ENCODE data around the gene LTBP2. TPM values are rescaled to one million over a fixed set of nuclear protein-coding genes. Genes with fewer than 3 reads are reported as not detected.

Gene LTBP2
- total RNA-seq, 1 experiment from 2014 or later: 1.5 TPM

DNA sequence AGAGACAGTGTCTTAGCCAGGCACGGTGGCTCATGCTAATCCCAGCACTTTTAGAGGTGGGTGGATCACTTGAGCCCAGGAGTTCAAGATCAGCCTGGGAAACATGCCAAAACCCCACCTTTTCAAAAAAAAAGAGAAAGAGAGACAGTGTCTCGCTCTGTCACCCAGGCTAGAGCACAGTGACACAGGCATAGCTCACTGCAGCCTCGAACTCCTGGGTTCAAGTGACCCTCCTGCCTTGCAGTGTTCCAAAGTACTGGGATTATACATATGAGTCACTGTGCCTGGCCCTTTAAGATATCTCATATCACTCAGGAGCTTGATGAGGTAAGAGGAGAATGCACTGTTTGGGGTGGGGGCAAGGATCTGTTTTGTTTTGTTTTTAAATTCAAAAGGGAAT, 48.1 kb upstream of the LTBP2 start (continued):
- TF ChIP-seq, protein P1, sequence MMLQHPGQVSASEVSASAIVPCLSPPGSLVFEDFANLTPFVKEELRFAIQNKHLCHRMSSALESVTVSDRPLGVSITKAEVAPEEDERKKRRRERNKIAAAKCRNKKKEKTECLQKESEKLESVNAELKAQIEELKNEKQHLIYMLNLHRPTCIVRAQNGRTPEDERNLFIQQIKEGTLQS (IDR thresholded peaks at IDR 0.05): no peak
- TF ChIP-seq ZFX (IDR thresholded peaks at IDR 0.05) (no peak), EZH2phosphoT487 (IDR thresholded peaks at IDR 0.05; ENCODE audit: borderline replicate concordance) (no peak), SRF (IDR thresholded peaks at IDR 0.05; ENCODE audit: low read depth) (no peak)
- TF ChIP-seq, protein P2, sequence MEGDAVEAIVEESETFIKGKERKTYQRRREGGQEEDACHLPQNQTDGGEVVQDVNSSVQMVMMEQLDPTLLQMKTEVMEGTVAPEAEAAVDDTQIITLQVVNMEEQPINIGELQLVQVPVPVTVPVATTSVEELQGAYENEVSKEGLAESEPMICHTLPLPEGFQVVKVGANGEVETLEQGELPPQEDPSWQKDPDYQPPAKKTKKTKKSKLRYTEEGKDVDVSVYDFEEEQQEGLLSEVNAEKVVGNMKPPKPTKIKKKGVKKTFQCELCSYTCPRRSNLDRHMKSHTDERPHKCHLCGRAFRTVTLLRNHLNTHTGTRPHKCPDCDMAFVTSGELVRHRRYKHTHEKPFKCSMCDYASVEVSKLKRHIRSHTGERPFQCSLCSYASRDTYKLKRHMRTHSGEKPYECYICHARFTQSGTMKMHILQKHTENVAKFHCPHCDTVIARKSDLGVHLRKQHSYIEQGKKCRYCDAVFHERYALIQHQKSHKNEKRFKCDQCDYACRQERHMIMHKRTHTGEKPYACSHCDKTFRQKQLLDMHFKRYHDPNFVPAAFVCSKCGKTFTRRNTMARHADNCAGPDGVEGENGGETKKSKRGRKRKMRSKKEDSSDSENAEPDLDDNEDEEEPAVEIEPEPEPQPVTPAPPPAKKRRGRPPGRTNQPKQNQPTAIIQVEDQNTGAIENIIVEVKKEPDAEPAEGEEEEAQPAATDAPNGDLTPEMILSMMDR (IDR thresholded peaks at IDR 0.05 in 2 of 3, conservative IDR thresholded peaks at IDR 0.05 in 1 of 3; ENCODE audit: borderline replicate concordance in 1 of 3, insufficient read depth in 1 of 3, low read depth in 2 of 3, low read length in 2 of 3): no peak

DNA sequence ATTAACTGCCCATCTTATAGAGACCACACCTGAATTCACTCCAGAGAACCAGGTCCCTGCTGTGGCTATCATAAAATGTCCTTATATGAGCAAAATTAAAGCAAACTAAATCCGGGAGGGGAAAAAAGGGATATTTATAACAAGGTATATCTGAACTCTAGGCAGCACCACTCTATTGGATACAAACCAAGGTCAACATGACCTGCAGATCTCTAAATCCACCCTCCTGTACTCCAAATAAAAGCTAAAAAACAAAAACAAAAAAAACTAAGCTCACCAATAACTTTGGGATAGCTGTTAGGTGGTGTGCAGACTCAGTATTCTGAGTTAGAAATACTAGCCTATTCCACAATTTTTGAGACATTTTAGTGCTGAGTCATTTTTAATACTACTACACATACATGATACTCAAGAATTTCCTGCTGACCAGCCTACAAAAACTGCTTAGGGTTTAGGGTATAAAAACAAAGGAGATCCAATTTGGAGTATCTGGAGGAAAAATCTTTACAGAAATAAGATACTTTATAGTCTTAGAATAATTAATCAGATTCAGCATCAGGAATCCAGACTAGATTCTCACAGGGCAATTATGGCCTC, 46.6 kb upstream of the LTBP2 start:
- no peaks in the 10 kb centered on the region; a peak in 1 of 4 replicates for H3K4me1 ChIP-seq (ENCODE audit: control insufficient read depth in 1 of 2, insufficient read depth in 2 of 2, low read length in 2 of 2)
- no peak overlapping the region for H3K27ac ChIP-seq (ENCODE audit: low read depth, low read length)
- H3K79me2 ChIP-seq (ENCODE audit: insufficient read depth, low read length): no peaks in the 10 kb centered on the region
- no peak overlapping the region for H3K9ac ChIP-seq (ENCODE audit: low read length)
- no peaks in the 10 kb centered on the region for H3K9me2 ChIP-seq (ENCODE audit: insufficient read depth)
- CTCF ChIA-PET: no interaction called here
- TF ChIP-seq CBX3 (IDR thresholded peaks at IDR 0.05; ENCODE audit: low read depth) (no peak), POLR2A (IDR thresholded peaks at IDR 0.05; ENCODE audit: borderline replicate concordance, extremely low read depth, insufficient read depth, insufficient read length) (no peak), CEBPB (IDR thresholded peaks at IDR 0.05; ENCODE audit: low read depth) (no peak), EZH2phosphoT487 (IDR thresholded peaks at IDR 0.05; ENCODE audit: borderline replicate concordance) (no peak), POLR2AphosphoS5 (IDR thresholded peaks at IDR 0.05; ENCODE audit: low read depth, low read length) (no peak), SP1 (IDR thresholded peaks at IDR 0.05; ENCODE audit: low read depth) (no peak), JUND (IDR thresholded peaks at IDR 0.05) (no peak), YY1 (IDR thresholded peaks at IDR 0.05; ENCODE audit: extremely low read depth, insufficient replicate concordance, low read depth, low read length) (no peak), ZNF274 (IDR thresholded peaks at IDR 0.05; ENCODE audit: low read depth, low read length) (no peak), SIN3A (IDR thresholded peaks at IDR 0.05; ENCODE audit: low read depth) (no peak), EZH2 (IDR thresholded peaks at IDR 0.05) (no peak)
- TF ChIP-seq, protein P1 (IDR thresholded peaks at IDR 0.05): no peak
- TF ChIP-seq, protein P3, sequence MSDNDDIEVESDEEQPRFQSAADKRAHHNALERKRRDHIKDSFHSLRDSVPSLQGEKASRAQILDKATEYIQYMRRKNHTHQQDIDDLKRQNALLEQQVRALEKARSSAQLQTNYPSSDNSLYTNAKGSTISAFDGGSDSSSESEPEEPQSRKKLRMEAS (IDR thresholded peaks at IDR 0.05): no peak
- TF ChIP-seq, protein P4, sequence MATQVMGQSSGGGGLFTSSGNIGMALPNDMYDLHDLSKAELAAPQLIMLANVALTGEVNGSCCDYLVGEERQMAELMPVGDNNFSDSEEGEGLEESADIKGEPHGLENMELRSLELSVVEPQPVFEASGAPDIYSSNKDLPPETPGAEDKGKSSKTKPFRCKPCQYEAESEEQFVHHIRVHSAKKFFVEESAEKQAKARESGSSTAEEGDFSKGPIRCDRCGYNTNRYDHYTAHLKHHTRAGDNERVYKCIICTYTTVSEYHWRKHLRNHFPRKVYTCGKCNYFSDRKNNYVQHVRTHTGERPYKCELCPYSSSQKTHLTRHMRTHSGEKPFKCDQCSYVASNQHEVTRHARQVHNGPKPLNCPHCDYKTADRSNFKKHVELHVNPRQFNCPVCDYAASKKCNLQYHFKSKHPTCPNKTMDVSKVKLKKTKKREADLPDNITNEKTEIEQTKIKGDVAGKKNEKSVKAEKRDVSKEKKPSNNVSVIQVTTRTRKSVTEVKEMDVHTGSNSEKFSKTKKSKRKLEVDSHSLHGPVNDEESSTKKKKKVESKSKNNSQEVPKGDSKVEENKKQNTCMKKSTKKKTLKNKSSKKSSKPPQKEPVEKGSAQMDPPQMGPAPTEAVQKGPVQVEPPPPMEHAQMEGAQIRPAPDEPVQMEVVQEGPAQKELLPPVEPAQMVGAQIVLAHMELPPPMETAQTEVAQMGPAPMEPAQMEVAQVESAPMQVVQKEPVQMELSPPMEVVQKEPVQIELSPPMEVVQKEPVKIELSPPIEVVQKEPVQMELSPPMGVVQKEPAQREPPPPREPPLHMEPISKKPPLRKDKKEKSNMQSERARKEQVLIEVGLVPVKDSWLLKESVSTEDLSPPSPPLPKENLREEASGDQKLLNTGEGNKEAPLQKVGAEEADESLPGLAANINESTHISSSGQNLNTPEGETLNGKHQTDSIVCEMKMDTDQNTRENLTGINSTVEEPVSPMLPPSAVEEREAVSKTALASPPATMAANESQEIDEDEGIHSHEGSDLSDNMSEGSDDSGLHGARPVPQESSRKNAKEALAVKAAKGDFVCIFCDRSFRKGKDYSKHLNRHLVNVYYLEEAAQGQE (IDR thresholded peaks at IDR 0.05; ENCODE audit: low read depth): no peak
- no peak overlapping the region for H3K4me3 ChIP-seq (replicated peaks in 1 of 2; ENCODE audit: low read depth in 1 of 2, low read length in 2 of 2)
- H3K9me3 ChIP-seq (ENCODE audit: control insufficient read depth in 1 of 2, insufficient read depth in 1 of 2, low read depth in 1 of 2, low read length in 2 of 2): no peaks in the 10 kb centered on the region
- peaks cover 11 to 12% of the 10 kb centered on the region in 2 experiments; a peak in 3 of 4 replicates for H3K36me3 ChIP-seq (ENCODE audit: control insufficient read depth in 1 of 2, insufficient read depth in 2 of 2, low read length in 2 of 2)
- no peak overlapping the region for H2AFZ ChIP-seq (ENCODE audit: low read depth, low read length, poor library complexity, severe bottlenecking)
- H4K20me1 ChIP-seq (ENCODE audit: insufficient read depth): no peaks in the 10 kb centered on the region
- RAD21 ChIA-PET (ENCODE audit: low non-redundant PET in 1 of 2, low total read pairs in 2 of 2, uncharacterized antibody in 2 of 2, unreplicated experiment in 2 of 2): no interaction called here
- DNase-seq (ENCODE audit: low read depth, low spot score) (no peak), ATAC-seq (no peak)
- H3K27me3 ChIP-seq (ENCODE audit: insufficient read depth, low read length): no peaks in the 10 kb centered on the region
- no TSS peak for BruUV-seq (replicated peaks)
- POLR2A ChIA-PET: no interaction called here
- H3K4me2 ChIP-seq (ENCODE audit: low read length): no peak overlapping the region
- intact Hi-C loops (cut with micrococcal nuclease): no loop called here
